ENCODE results near the gene PALB2. TPM values are rescaled to one million over a fixed set of nuclear protein-coding genes. Genes with fewer than 3 reads are reported as not detected.
"Not testable (repeated sequence)": the region's sequence is repeated elsewhere in the genome, so short reads cannot be mapped to it uniquely, and the experiment has no call there.

PALB2 gene
- total RNA-seq, 1 donor from 2014 or later, result 12.7 TPM

DNA sequence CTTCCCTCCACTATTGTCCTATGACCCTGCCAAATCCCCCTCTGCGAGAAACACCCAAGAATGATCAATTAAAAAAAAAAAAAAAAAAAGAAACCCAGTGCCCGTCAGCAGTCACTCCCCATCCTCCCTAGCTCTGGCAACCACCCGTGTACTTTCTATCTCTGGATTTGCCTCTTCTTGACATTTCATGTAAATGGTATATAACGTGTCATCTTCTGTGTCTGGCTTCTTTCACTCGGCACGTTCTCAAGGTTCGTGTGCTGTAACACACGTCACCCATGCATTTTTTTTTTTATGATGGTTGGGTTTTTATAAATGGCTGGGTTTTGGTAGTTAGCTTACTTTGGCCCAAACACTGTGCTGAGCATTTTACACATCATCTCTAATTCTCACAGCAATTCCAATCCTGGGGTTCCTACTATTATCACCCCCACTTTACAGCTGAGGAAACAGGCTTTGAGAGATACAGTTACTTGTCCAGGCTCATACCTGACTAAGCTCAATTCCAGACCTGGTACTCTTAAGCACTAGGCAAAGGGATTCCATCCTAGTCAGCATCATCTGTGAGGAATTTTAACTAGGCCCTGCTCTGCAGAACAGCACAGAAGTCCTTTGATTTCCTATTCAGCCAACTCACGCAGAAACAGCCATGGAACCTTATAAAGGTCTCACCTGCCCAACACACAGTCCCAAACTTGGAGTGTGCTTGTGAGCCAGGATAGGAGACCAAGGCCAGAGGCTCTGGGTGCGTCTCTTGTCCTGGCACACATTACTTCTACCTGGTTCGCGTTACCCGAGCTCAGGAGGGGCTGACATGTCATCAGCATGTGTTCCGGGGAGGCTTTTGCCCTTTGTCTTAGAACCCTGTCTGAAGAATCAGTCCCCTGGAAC lies 56.7 kb downstream of the PALB2 start:
- H3K27ac ChIP-seq, result no peak overlapping the region
- no peaks in the 10 kb centered on the region for H3K4me1 ChIP-seq
- DNase-seq (no peak), ATAC-seq (peak in 1 of 2 donors; percentile 27)
- intact Hi-C loops (cut with DNase I), result no loop called here
- no peaks in the 10 kb centered on the region for H3K9me3 ChIP-seq
- peaks cover 88% of the 10 kb centered on the region for H3K36me3 ChIP-seq
- H3K4me3 ChIP-seq, result no peak overlapping the region
- no peak for TF ChIP-seq CTCF (IDR thresholded peaks at IDR 0.05)
- H3K27me3 ChIP-seq (ENCODE audit: low read depth), result no peaks in the 10 kb centered on the region

GRCh38 chr16:23583271-23583670 lies 57.8 kb downstream of the PALB2 start:
- ATAC-seq; H3K4me3 ChIP-seq; H3K4me1 ChIP-seq; H3K27me3 ChIP-seq (ENCODE audit: low read depth); intact Hi-C loops (cut with DNase I); H3K27ac ChIP-seq; DNase-seq; H3K9me3 ChIP-seq: not testable (repeated sequence)
- H3K36me3 ChIP-seq, result peaks cover 89% of the 10 kb centered on the region

- no peak for DNase-seq
- peaks cover 86% of the 10 kb centered on the region for H3K36me3 ChIP-seq
- no peak for TF ChIP-seq CTCF (IDR thresholded peaks at IDR 0.05)
- intact Hi-C loops (cut with DNase I), result no loop called here
- no peaks in the 10 kb centered on the region for H3K9me3 ChIP-seq
- no peaks in the 10 kb centered on the region for H3K4me1 ChIP-seq
- no peak overlapping the region for H3K4me3 ChIP-seq
- ATAC-seq, result no peak
- no peaks in the 10 kb centered on the region for H3K27me3 ChIP-seq (ENCODE audit: low read depth)
- H3K27ac ChIP-seq, result no peak overlapping the region
Observed at GRCh38 chr16:23581764-23582163, 59.3 kb downstream of the PALB2 start.

- H3K4me1 ChIP-seq, result no peaks in the 10 kb centered on the region
- H3K27ac ChIP-seq, result no peak overlapping the region
- H3K27me3 ChIP-seq (ENCODE audit: low read depth), result no peaks in the 10 kb centered on the region
- H3K9me3 ChIP-seq, result no peaks in the 10 kb centered on the region
- intact Hi-C loops (cut with DNase I), result no loop called here
- ATAC-seq (no peak), DNase-seq (no peak)
- H3K36me3 ChIP-seq, result peaks cover 73% of the 10 kb centered on the region
- no peak overlapping the region for H3K4me3 ChIP-seq
- no peak for TF ChIP-seq CTCF (IDR thresholded peaks at IDR 0.05)
Observed at GRCh38 chr16:23580391-23580790, 60.7 kb downstream of the PALB2 start.

GRCh38 chr16:23579371-23579770 lies 61.7 kb downstream of the PALB2 start:
- intact Hi-C loops (cut with DNase I), result no loop called here
- ATAC-seq (no peak), DNase-seq (no peak)
- Histone ChIP-seq H3K4me3 (no peak overlapping the region), H3K36me3 (peaks cover 73% of the 10 kb centered on the region), H3K9me3 (no peaks in the 10 kb centered on the region), H3K27ac (no peak overlapping the region), H3K27me3 (ENCODE audit: low read depth) (no peaks in the 10 kb centered on the region), H3K4me1 (no peaks in the 10 kb centered on the region)
- TF ChIP-seq CTCF (IDR thresholded peaks at IDR 0.05), result no peak

DNA sequence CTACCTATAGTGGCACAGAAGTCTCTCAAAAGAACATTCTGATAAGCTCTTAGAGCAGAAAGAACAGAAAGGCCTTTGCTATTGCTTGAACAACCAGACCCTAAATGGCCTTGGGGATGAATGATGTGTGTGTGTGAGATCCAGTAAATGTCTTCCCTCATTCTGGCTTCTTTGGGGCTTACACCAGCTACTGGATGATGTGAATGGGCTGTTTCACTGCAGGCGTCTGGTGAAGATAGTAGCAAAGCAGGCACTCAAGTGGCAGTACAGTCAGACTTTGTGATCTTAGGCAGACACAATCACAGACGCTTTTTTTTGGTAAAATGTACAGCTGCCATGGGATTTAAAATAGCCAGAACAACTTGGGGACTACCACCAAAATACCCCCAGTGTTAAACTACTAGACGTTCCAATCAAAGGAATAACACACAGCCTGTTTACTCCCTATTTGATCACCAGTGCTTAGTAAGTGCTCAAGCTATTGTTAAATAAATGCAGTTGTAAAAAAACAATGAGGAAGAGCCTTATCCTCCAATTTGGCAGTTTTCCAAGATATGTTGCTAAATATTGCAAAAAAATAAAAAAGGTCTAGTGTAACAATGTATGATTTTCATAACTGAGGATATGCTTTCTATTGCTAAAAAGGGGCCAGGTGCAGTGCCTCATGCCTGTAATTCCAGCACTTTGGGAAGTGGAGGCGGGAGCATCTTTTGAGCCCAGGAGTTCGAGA lies 62.8 kb downstream of the PALB2 start:
- H3K4me3 ChIP-seq, result no peak overlapping the region
- H3K4me1 ChIP-seq, result no peaks in the 10 kb centered on the region
- intact Hi-C loops (cut with DNase I), result no loop called here
- no peaks in the 10 kb centered on the region for H3K27me3 ChIP-seq (ENCODE audit: low read depth)
- H3K9me3 ChIP-seq, result no peaks in the 10 kb centered on the region
- no peak for DNase-seq
- no peak for TF ChIP-seq CTCF (IDR thresholded peaks at IDR 0.05)
- ATAC-seq, result no peak
- H3K36me3 ChIP-seq, result peaks cover 74% of the 10 kb centered on the region
- H3K27ac ChIP-seq, result no peak overlapping the region

Measured in lower lobe of right lung (tissue), 2 donors.